Osteoblast (primary cell): ENCODE results near the gene GTF3C4. TPM values are rescaled to one million over a fixed set of nuclear protein-coding genes. Genes with fewer than 3 reads are reported as not detected.

Source experiments
- DNase-seq: peaks from one replicate; pipeline ENCODE4 v3.0.0; 2011; ENCODE audit warnings: low spot score, mixed read lengths; ENCODE audit not compliant: insufficient read length; ENCODE audit errors: missing footprints
- H2AFZ ChIP-seq: 2 replicates; pipeline ENCODE4 v1.6.0; 2011; ENCODE audit warnings: mild to moderate bottlenecking, low read length
- H3K27ac ChIP-seq: 2 replicates; pipeline ENCODE4 v1.5.1; 2011; ENCODE audit warnings: mild to moderate bottlenecking, low read depth, low read length, moderate library complexity
- H3K27me3 ChIP-seq: 2 replicates; pipeline ENCODE4 v1.6.0; 2012; ENCODE audit warnings: mild to moderate bottlenecking, control low read depth, inconsistent platforms, low read length, moderate library complexity; ENCODE audit not compliant: insufficient read depth
- H3K36me3 ChIP-seq: 2 replicates; pipeline ENCODE4 v1.5.1; 2011; ENCODE audit warnings: mild to moderate bottlenecking, low read length, control low read depth, moderate library complexity; ENCODE audit not compliant: insufficient read depth
- H3K4me1 ChIP-seq: 2 replicates; pipeline ENCODE4 v1.5.1; 2011; ENCODE audit warnings: mild to moderate bottlenecking, low read length, control low read depth, moderate library complexity; ENCODE audit not compliant: insufficient read depth
- H3K4me2 ChIP-seq: 2 replicates; pipeline ENCODE4 v1.6.0; 2011; ENCODE audit warnings: mild to moderate bottlenecking, low read length; ENCODE audit not compliant: insufficient read depth
- H3K4me3 ChIP-seq: fragments of 200-600 bp; sonication (generic); 3 replicates; pipeline ENCODE4 v1.5.1; 2012; ENCODE audit warnings: mild to moderate bottlenecking, low read length, inconsistent platforms; ENCODE audit not compliant: insufficient read depth
- H3K79me2 ChIP-seq: 2 replicates; pipeline ENCODE4 v1.6.0; 2012; ENCODE audit warnings: mild to moderate bottlenecking, low read length, control low read depth, inconsistent platforms; ENCODE audit not compliant: insufficient read depth
- H3K9me3 ChIP-seq: 2 replicates; pipeline ENCODE4 v1.5.1; 2011; ENCODE audit warnings: low read depth, low read length, control low read depth
- H4K20me1 ChIP-seq: 2 replicates; pipeline ENCODE4 v1.6.0; 2012; ENCODE audit warnings: mild to moderate bottlenecking, low read length, control low read depth; ENCODE audit not compliant: insufficient read depth
- CTCF ChIP-seq: IDR thresholded peaks from 2 replicates; pipeline ENCODE4 v1.5.1; 2011; ENCODE audit warnings: mild to moderate bottlenecking, low read depth, low read length, moderate library complexity; ENCODE audit errors: extremely low read depth
- total RNA-seq: library from RNA; depleted of rRNA; stranded (reverse); fragments of >200 nt; gene quantifications from 2 replicates; pipeline ENCODE4 v1.2.3, GENCODE V29; 2012

Gene GTF3C4
- total RNA-seq, 1 donor: 21.7 TPM

GRCh38 chr9:132639322-132639721 lies 30.9 kb upstream of the GTF3C4 start:
- no peak for TF ChIP-seq CTCF
- peaks cover 12% of the 10 kb centered on the region for H4K20me1 ChIP-seq
- no peaks in the 10 kb centered on the region for H3K27me3 ChIP-seq
- no peak overlapping the region for H3K4me3 ChIP-seq
- no peaks in the 10 kb centered on the region for H3K9me3 ChIP-seq
- H3K4me2 ChIP-seq: no peak overlapping the region
- H3K27ac ChIP-seq: no peak overlapping the region
- H3K36me3 ChIP-seq: peaks cover 51% of the 10 kb centered on the region
- no peak overlapping the region for H2AFZ ChIP-seq
- no peak for DNase-seq
- H3K4me1 ChIP-seq: peaks cover 7% of the 10 kb centered on the region
- no peaks in the 10 kb centered on the region for H3K79me2 ChIP-seq

GRCh38 chr9:132641216-132641615 lies 29.0 kb upstream of the GTF3C4 start:
- Histone ChIP-seq H3K27ac (no peak overlapping the region), H3K27me3 (no peaks in the 10 kb centered on the region), H3K9me3 (no peaks in the 10 kb centered on the region), H3K4me2 (no peak overlapping the region), H3K79me2 (no peaks in the 10 kb centered on the region), H3K4me1 (peaks cover 7% of the 10 kb centered on the region), H3K36me3 (peaks cover 67% of the 10 kb centered on the region), H4K20me1 (peaks cover 12% of the 10 kb centered on the region), H2AFZ (no peak overlapping the region), H3K4me3 (no peak overlapping the region)
- TF ChIP-seq CTCF: no peak
- DNase-seq: no peak

- Histone ChIP-seq H3K27ac (no peak overlapping the region), H3K79me2 (no peaks in the 10 kb centered on the region), H3K9me3 (no peaks in the 10 kb centered on the region), H3K4me3 (no peak overlapping the region), H3K4me1 (peaks cover 20% of the 10 kb centered on the region), H3K36me3 (peaks cover 72% of the 10 kb centered on the region), H2AFZ (no peak overlapping the region), H4K20me1 (no peaks in the 10 kb centered on the region), H3K4me2 (no peak overlapping the region), H3K27me3 (no peaks in the 10 kb centered on the region)
- DNase-seq: no peak
- peak; percentile 17 for TF ChIP-seq CTCF
These were observed 26.0 kb upstream of the GTF3C4 start for GRCh38 chr9:132644251-132644650.

GRCh38 chr9:132645306-132645705 lies 25.0 kb upstream of the GTF3C4 start:
- TF ChIP-seq CTCF: no peak

More at GRCh38 chr9:132645306-132645705, 25.0 kb upstream of the GTF3C4 start:
- Histone ChIP-seq H3K4me1 (peaks cover 20% of the 10 kb centered on the region), H2AFZ (no peak overlapping the region), H3K27ac (no peak overlapping the region), H3K27me3 (no peaks in the 10 kb centered on the region), H4K20me1 (no peaks in the 10 kb centered on the region), H3K9me3 (no peaks in the 10 kb centered on the region), H3K79me2 (no peaks in the 10 kb centered on the region), H3K36me3 (peaks cover 81% of the 10 kb centered on the region), H3K4me3 (no peak overlapping the region), H3K4me2 (no peak overlapping the region)
- DNase-seq: no peak
